Ishikawa (cell line): ENCODE measurements around the gene SMYD5.

Experiments
- CEBPB ChIP-seq: IDR thresholded peaks from 2 replicates; pipeline ENCODE4 v1.6.1; 2012
- CREB1 ChIP-seq: IDR thresholded peaks from 2 replicates; pipeline ENCODE4 v1.6.1; 2012; ENCODE audit warnings: low read depth
- EP300 ChIP-seq: IDR thresholded peaks from 2 replicates; pipeline ENCODE4 v1.6.1; 2012; ENCODE audit warnings: borderline replicate concordance
- FOXM1 ChIP-seq: IDR thresholded peaks from 2 replicates; pipeline ENCODE4 v1.6.1; 2012; ENCODE audit warnings: low read depth, borderline replicate concordance
- MAX ChIP-seq: IDR thresholded peaks from 2 replicates; pipeline ENCODE4 v1.6.1; 2012
- NFIC ChIP-seq: IDR thresholded peaks from 2 replicates; pipeline ENCODE4 v1.6.1; 2012
- RAD21 ChIP-seq: IDR thresholded peaks from 2 replicates; pipeline ENCODE4 v1.6.1; 2012; ENCODE audit warnings: low read depth
- REST ChIP-seq: IDR thresholded peaks from 2 replicates; pipeline ENCODE4 v1.6.1; 2012; ENCODE audit warnings: low read depth, mild to moderate bottlenecking
- TAF1 ChIP-seq: IDR thresholded peaks from 2 replicates; pipeline ENCODE4 v1.6.1; 2012; ENCODE audit warnings: low read depth, mild to moderate bottlenecking
- TCF12 ChIP-seq: IDR thresholded peaks from 2 replicates; pipeline ENCODE4 v1.6.1; 2012; ENCODE audit warnings: low read depth
- TEAD4 ChIP-seq: IDR thresholded peaks from 2 replicates; pipeline ENCODE4 v1.6.1; 2012
- USF1 ChIP-seq: IDR thresholded peaks from 2 replicates; pipeline ENCODE4 v1.6.1; 2012
- YY1 ChIP-seq: IDR thresholded peaks from 2 replicates; pipeline ENCODE4 v1.6.1; 2012; ENCODE audit warnings: low read depth
- ZBTB7A ChIP-seq: IDR thresholded peaks from 2 replicates; pipeline ENCODE4 v1.6.1; 2012; ENCODE audit warnings: low read depth

GRCh38 chr2:73228631-73229030 lies 14.6 kb downstream of the SMYD5 start:
- TF ChIP-seq MAX (no peak), CEBPB (no peak), REST (no peak), TCF12 (no peak), TEAD4 (no peak), ZBTB7A (no peak), NFIC (no peak), YY1 (no peak), TAF1 (no peak), EP300 (no peak), USF1 (no peak), RAD21 (no peak), CREB1 (no peak), FOXM1 (no peak)
